Suprapubic skin (tissue), 3 donors: Measurements from ENCODE around the gene TSPAN14.

ENCODE experiments used
- CTCF ChIP-seq, 2 donors: fragments of 200-600 bp in 1 of 2; fragments of 450-650 bp in 1 of 2; sonication (generic) in 1 of 2; IDR thresholded peaks; one replicate each; pipeline ENCODE4 v1.5.1; 2016 to 2019; ENCODE audit warnings: antibody characterized with exemption in 2 of 2, mild to moderate bottlenecking in 1 of 2, moderate library complexity in 1 of 2
- EP300 ChIP-seq: sonication (generic); formaldehyde crosslinking; IDR thresholded peaks from one replicate; pipeline ENCODE4 v1.6.1; 2017; ENCODE audit warnings: antibody characterized with exemption
- POLR2A ChIP-seq, 2 donors: fragments of 450-650 bp; IDR thresholded peaks; one replicate each; pipeline ENCODE4 v1.6.1; 2017; ENCODE audit warnings: antibody characterized with exemption in 2 of 2, mild to moderate bottlenecking in 2 of 2, moderate library complexity in 2 of 2

- no peak for TF ChIP-seq CTCF (IDR thresholded peaks at IDR 0.05)
- no peak for TF ChIP-seq EP300
- TF ChIP-seq POLR2A (IDR thresholded peaks at IDR 0.05): no peak
Observed at GRCh38 chr10:80487791-80488538, 33.9 kb downstream of the TSPAN14 start.
